CD4-positive, alpha-beta memory T cell (primary cell): ENCODE measurements around the gene CHST11. TPM values are rescaled to one million over a fixed set of nuclear protein-coding genes. Genes with fewer than 3 reads are reported as not detected.

Experiments used
- CTCF ChIA-PET: fragments of 350-600 bp; sonication (Branson Sonifier 250); formaldehyde crosslinking; loops from one replicate; lab custom pipeline; 2021; ENCODE audit warnings: inconsistent platforms; ENCODE audit not compliant: partially characterized antibody; lab: Charles Lee
- POLR2A ChIA-PET: fragments of 350-600 bp; sonication (Branson Sonifier 250); formaldehyde crosslinking; loops from one replicate; lab custom pipeline; 2021; ENCODE audit not compliant: partially characterized antibody; lab: Charles Lee
- DNase-seq, 5 donors: peaks; one replicate each; pipeline versions ENCODE4 v3.0.0 to v3.0.0-alpha.2; 2020 to 2022; ENCODE audit warnings: mixed read lengths in 1 of 5
- H3K27ac ChIP-seq: one replicate; pipeline ENCODE4 v1.7.0; 2013; ENCODE audit warnings: low read depth, low read length
- H3K27me3 ChIP-seq: 2 replicates; pipeline ENCODE4 v1.7.0; 2013; ENCODE audit warnings: mild to moderate bottlenecking, low read length, moderate library complexity; ENCODE audit not compliant: insufficient read depth
- H3K36me3 ChIP-seq: 2 replicates; pipeline ENCODE4 v1.7.0; 2013; ENCODE audit warnings: mild to moderate bottlenecking, low read length, moderate library complexity; ENCODE audit not compliant: insufficient read depth
- H3K4me1 ChIP-seq: 2 replicates; pipeline ENCODE4 v1.7.0; 2013; ENCODE audit warnings: mild to moderate bottlenecking, low read length, moderate library complexity; ENCODE audit not compliant: insufficient read depth
- H3K4me3 ChIP-seq, 2 donors: one replicate each; pipeline ENCODE4 v1.7.0; 2013; ENCODE audit warnings: low read length in 2 of 2, mild to moderate bottlenecking in 1 of 2
- H3K9me3 ChIP-seq, 2 donors: one replicate each; pipeline ENCODE4 v1.7.0; 2013; ENCODE audit warnings: low read length in 2 of 2, control low read depth in 1 of 2; ENCODE audit not compliant: control insufficient read depth in 1 of 2
- H3K27ac Mint-ChIP-seq, 7 donors: one replicate each; pipeline ENCODE4 v1.8.0; 2020 to 2021; ENCODE audit warnings: mixed read lengths in 7 of 7, mild to moderate bottlenecking in 6 of 7, inconsistent platforms in 3 of 7, moderate library complexity in 3 of 7
- H3K27me3 Mint-ChIP-seq, 2 donors: one replicate each; pipeline ENCODE4 v1.8.0; 2020 to 2021; ENCODE audit warnings: mixed read lengths in 2 of 2
- H3K36me3 Mint-ChIP-seq, 2 donors: one replicate each; pipeline ENCODE4 v1.8.0; 2020 to 2021; ENCODE audit warnings: mixed read lengths in 2 of 2, inconsistent platforms in 1 of 2, mild to moderate bottlenecking in 1 of 2
- H3K4me1 Mint-ChIP-seq, 4 donors: one replicate each; pipeline ENCODE4 v1.8.0; 2020 to 2021; ENCODE audit warnings: mixed read lengths in 4 of 4, mild to moderate bottlenecking in 1 of 4
- H3K4me3 Mint-ChIP-seq, 8 donors: one replicate each; pipeline ENCODE4 v1.8.0; 2020 to 2021; ENCODE audit warnings: mixed read lengths in 8 of 8, mild to moderate bottlenecking in 7 of 8, moderate library complexity in 6 of 8, inconsistent platforms in 3 of 8
- H3K9me3 Mint-ChIP-seq, 8 donors: one replicate each; pipeline ENCODE4 v1.8.0; 2020 to 2021; ENCODE audit warnings: mixed read lengths in 8 of 8, mild to moderate bottlenecking in 5 of 8, inconsistent platforms in 3 of 8, moderate library complexity in 1 of 8
- intact Hi-C: fragments of 100-400 bp; cut with micrococcal nuclease; formaldehyde crosslinking; loops from one replicate; pipeline ENCODE4 v1.15.1; 2023
- polyA plus RNA-seq, 2 donors: library from polyadenylated mRNA; unstranded; fragments of 300-500 nt; fragmentation: Illumina TruSeq; gene quantifications; one replicate each; pipeline ENCODE4 v1.2.3, GENCODE V29; 2021
- total RNA-seq, 2 experiments: library from RNA; stranded (reverse); gene quantifications; one replicate each; pipeline ENCODE4 v1.2.3, GENCODE V29; 2021

Gene CHST11
- total and polyA plus RNA-seq, 4 experiments from 2014 or later: 55.1 to 64.6 (median 59.8) TPM

DNA sequence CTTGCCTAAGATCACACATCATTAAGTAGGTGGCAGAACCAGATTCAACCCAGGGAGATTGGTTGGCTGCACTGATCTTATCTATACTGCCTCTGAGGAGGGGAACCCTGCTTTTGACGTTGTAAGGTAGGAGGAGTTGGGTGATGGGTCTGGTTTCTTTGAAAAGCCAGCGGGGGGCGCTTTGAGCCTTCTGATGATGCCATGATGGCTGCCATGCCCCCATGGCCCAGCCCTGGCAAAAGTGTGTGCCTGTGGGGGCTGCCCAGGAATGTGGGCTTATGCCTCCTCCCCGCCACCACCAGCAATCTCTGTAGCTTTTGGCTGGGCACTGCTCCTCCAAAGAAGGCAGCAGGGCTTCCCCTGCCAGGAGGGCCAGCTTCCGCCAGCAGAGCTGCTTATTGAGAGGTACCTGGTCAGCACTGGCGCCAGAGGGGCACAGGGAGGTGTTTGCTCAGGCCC is 277.0 kb downstream of the CHST11 start:
- H3K9me3 Mint-ChIP-seq: peaks cover 0 to 5% (median 0%) of the 10 kb centered on the region in 8 donors
- H3K4me3 Mint-ChIP-seq: peak overlapping the region in 1 of 8 donors; percentile 7
- peaks cover 60 to 93% (median 78%) of the 10 kb centered on the region in 4 donors for H3K4me1 Mint-ChIP-seq
- peak in 4 of 5 donors; percentile 29 to 57 (median 40) for DNase-seq
- peaks cover 0 to 7% of the 10 kb centered on the region in 2 donors for H3K36me3 Mint-ChIP-seq
- Histone ChIP-seq H3K36me3 (no peaks in the 10 kb centered on the region), H3K27me3 (no peaks in the 10 kb centered on the region), H3K4me1 (peaks cover 80% of the 10 kb centered on the region), H3K4me3 (no peak overlapping the region), H3K9me3 (no peaks in the 10 kb centered on the region), H3K27ac (no peak overlapping the region)
- POLR2A ChIA-PET: interaction anchor here (1.2 to 1.9 kb wide), 2 partner anchors 13 to 276 kb away, joined by 5 to 6 read pairs; no protein-coding TSS in a partner anchor
- CTCF ChIA-PET: interaction anchor here (1.9 kb wide), 1 partner anchor 352 kb away, joined by 7 read pairs; no protein-coding TSS in a partner anchor
- intact Hi-C loops: no loop called here
- H3K27me3 Mint-ChIP-seq: no peaks in the 10 kb centered on the region
- H3K27ac Mint-ChIP-seq: peak overlapping the region in 3 of 7 donors; percentile 48 to 70 (median 58)

- no peak overlapping the region for H3K27ac ChIP-seq
- peaks cover 60 to 93% (median 79%) of the 10 kb centered on the region in 4 donors for H3K4me1 Mint-ChIP-seq
- ChIA-PET CTCF (interaction anchor here (0.9 to 1.9 kb wide), 5 partner anchors 15 to 353 kb away, joined by 3 to 7 read pairs (median 4); no protein-coding TSS in a partner anchor), POLR2A (interaction anchor here (0.8 to 1.9 kb wide), 2 partner anchors 12 to 14 kb away, joined by 3 to 6 read pairs; no protein-coding TSS in a partner anchor)
- no peaks in the 10 kb centered on the region for H3K9me3 ChIP-seq
- H3K36me3 ChIP-seq: no peaks in the 10 kb centered on the region
- intact Hi-C loops: no loop called here
- H3K27me3 ChIP-seq: no peaks in the 10 kb centered on the region
- peak overlapping the region in 1 of 8 donors; percentile 12 for H3K4me3 Mint-ChIP-seq
- H3K36me3 Mint-ChIP-seq: peaks cover 0 to 2% of the 10 kb centered on the region in 2 donors
- H3K27me3 Mint-ChIP-seq: no peaks in the 10 kb centered on the region
- H3K27ac Mint-ChIP-seq: peak overlapping the region in 6 of 7 donors; percentile 57 to 89 (median 82)
- peaks cover 0 to 3% (median 0%) of the 10 kb centered on the region in 8 donors for H3K9me3 Mint-ChIP-seq
- H3K4me3 ChIP-seq: no peak overlapping the region
- peaks cover 89% of the 10 kb centered on the region for H3K4me1 ChIP-seq
- DNase-seq: no peak
Observed at GRCh38 chr12:104734541-104735095, 277.9 kb downstream of the CHST11 start.

DNA sequence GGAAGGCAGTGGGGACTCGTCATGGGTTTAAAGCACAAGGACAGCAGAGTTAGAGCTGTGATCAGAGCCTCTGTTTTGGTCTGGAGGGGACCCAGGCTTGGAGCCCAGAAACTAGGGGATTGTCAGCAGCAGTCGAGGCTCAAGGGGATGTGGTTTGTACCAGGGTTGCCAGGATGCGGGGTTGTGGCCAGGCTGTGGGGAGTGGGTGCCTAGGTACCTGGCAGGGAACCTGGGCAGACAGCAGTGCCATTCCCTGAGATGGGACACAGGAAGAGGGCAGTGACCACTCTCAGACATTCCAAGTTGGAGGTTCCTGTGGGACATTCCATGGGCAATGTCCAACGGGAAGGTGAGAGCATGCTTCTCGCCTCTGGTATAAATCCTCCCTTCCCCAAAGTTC is 279.1 kb downstream of the CHST11 start:
- Mint-ChIP-seq H3K27ac (peak overlapping the region; percentile 29 to 88 (median 79)), H3K9me3 (no peaks in the 10 kb centered on the region), H3K4me1 (peaks cover 67 to 95% (median 84%) of the 10 kb centered on the region in 4 donors), H3K4me3 (peak overlapping the region in 1 of 8 donors; percentile 61), H3K27me3 (no peaks in the 10 kb centered on the region), H3K36me3 (peaks cover 0 to under 1% of the 10 kb centered on the region in 2 donors)
- Histone ChIP-seq H3K4me1 (peaks cover 93% of the 10 kb centered on the region), H3K4me3 (no peak overlapping the region), H3K9me3 (no peaks in the 10 kb centered on the region), H3K27me3 (no peaks in the 10 kb centered on the region), H3K27ac (no peak overlapping the region), H3K36me3 (no peaks in the 10 kb centered on the region)
- intact Hi-C loops: no loop called here
- CTCF ChIA-PET: interaction anchor here (1.2 to 1.9 kb wide), 3 partner anchors 29 to 354 kb away, joined by 3 to 7 read pairs (median 7); no protein-coding TSS in a partner anchor
- POLR2A ChIA-PET: interaction anchor here (1.9 kb wide), 1 partner anchor 15 kb away, joined by 6 read pairs; no protein-coding TSS in a partner anchor
- no peak for DNase-seq

DNA sequence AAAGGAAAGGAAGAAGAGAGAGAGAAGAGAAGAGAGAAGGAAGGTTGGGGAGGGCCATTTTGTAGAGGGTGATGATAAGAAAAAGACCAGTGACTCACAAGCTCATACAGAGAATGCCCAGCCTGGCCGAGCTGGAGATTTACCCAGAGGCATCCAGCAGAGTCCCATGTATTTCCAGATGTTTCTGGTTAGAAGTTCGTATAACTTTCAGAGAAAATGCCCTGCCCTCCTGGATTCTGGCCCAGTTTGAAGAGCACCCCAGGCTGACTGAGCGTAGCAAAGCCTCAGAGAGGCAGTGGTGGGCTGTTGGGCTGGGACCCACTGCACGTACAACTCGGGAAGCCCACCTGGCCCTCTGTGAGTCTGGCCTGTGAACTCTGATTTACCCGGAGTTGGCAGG is 279.6 kb downstream of the CHST11 start:
- Histone ChIP-seq H3K4me1 (peaks cover 95% of the 10 kb centered on the region), H3K4me3 (no peak overlapping the region), H3K36me3 (no peaks in the 10 kb centered on the region), H3K9me3 (no peaks in the 10 kb centered on the region), H3K27me3 (no peaks in the 10 kb centered on the region), H3K27ac (no peak overlapping the region)
- Mint-ChIP-seq H3K4me3 (peak overlapping the region in 1 of 8 donors; percentile 23), H3K4me1 (peaks cover 73 to 95% (median 85%) of the 10 kb centered on the region in 4 donors), H3K9me3 (no peaks in the 10 kb centered on the region), H3K27ac (peak overlapping the region; percentile 62 to 88 (median 63)), H3K27me3 (no peaks in the 10 kb centered on the region), H3K36me3 (peaks cover 0 to 5% of the 10 kb centered on the region in 2 donors)
- POLR2A ChIA-PET: no interaction called here
- no peak for DNase-seq
- CTCF ChIA-PET: no interaction called here
- intact Hi-C loops: no loop called here

GRCh38 chr12:104737113-104737512 is 280.4 kb downstream of the CHST11 start:
- DNase-seq: no peak
- H3K4me3 Mint-ChIP-seq: peak overlapping the region in 1 of 8 donors; percentile 32
- peaks cover 76 to 97% (median 84%) of the 10 kb centered on the region in 4 donors for H3K4me1 Mint-ChIP-seq
- H3K27ac Mint-ChIP-seq: peak overlapping the region in 6 of 7 donors; percentile 47 to 84 (median 78)
- POLR2A ChIA-PET: no interaction called here
- intact Hi-C loops: no loop called here
- H3K27me3 Mint-ChIP-seq: no peaks in the 10 kb centered on the region
- H3K9me3 Mint-ChIP-seq: no peaks in the 10 kb centered on the region
- H3K4me3 ChIP-seq: no peak overlapping the region
- no peaks in the 10 kb centered on the region for H3K9me3 ChIP-seq
- H3K36me3 ChIP-seq: no peaks in the 10 kb centered on the region
- CTCF ChIA-PET: no interaction called here
- H3K27me3 ChIP-seq: no peaks in the 10 kb centered on the region
- peaks cover 0 to 5% of the 10 kb centered on the region in 2 donors for H3K36me3 Mint-ChIP-seq
- H3K27ac ChIP-seq: no peak overlapping the region
- H3K4me1 ChIP-seq: peaks cover 91% of the 10 kb centered on the region

- H3K9me3 Mint-ChIP-seq: no peaks in the 10 kb centered on the region
- CTCF ChIA-PET: interaction anchor here (1.0 to 1.4 kb wide), 3 partner anchors 12 to 356 kb away, joined by 3 to 5 read pairs (median 5); no protein-coding TSS in a partner anchor
- peaks cover 70 to 93% (median 79%) of the 10 kb centered on the region in 4 donors for H3K4me1 Mint-ChIP-seq
- Histone ChIP-seq H3K4me1 (peaks cover 84% of the 10 kb centered on the region), H3K9me3 (no peaks in the 10 kb centered on the region), H3K27me3 (no peaks in the 10 kb centered on the region), H3K27ac (no peak overlapping the region), H3K4me3 (no peak overlapping the region), H3K36me3 (no peaks in the 10 kb centered on the region)
- H3K27ac Mint-ChIP-seq: peak overlapping the region in 6 of 7 donors; percentile 79 to 92 (median 86)
- peak overlapping the region in 4 of 8 donors; percentile 13 to 80 (median 48) for H3K4me3 Mint-ChIP-seq
- H3K27me3 Mint-ChIP-seq: no peaks in the 10 kb centered on the region
- intact Hi-C loops: no loop called here
- peaks cover 0 to 5% of the 10 kb centered on the region in 2 donors for H3K36me3 Mint-ChIP-seq
- POLR2A ChIA-PET: no interaction called here
- DNase-seq: no peak
Observed at GRCh38 chr12:104737791-104738301, 281.1 kb downstream of the CHST11 start.

- Histone ChIP-seq H3K4me3 (no peak overlapping the region), H3K4me1 (peaks cover 79% of the 10 kb centered on the region), H3K27me3 (no peaks in the 10 kb centered on the region), H3K9me3 (no peaks in the 10 kb centered on the region), H3K27ac (no peak overlapping the region), H3K36me3 (no peaks in the 10 kb centered on the region)
- H3K9me3 Mint-ChIP-seq: peaks cover 0 to 2% (median 0%) of the 10 kb centered on the region in 8 donors
- peak overlapping the region; percentile 79 to 92 (median 87) for H3K27ac Mint-ChIP-seq
- DNase-seq: no peak
- peak overlapping the region in 5 of 8 donors; percentile 11 to 80 (median 63) for H3K4me3 Mint-ChIP-seq
- peaks cover 0 to 5% of the 10 kb centered on the region in 2 donors for H3K36me3 Mint-ChIP-seq
- intact Hi-C loops: no loop called here
- ChIA-PET POLR2A (interaction anchor here (1.3 kb wide), 1 partner anchor 9 kb away, joined by 3 read pairs; no protein-coding TSS in a partner anchor), CTCF (interaction anchor here (0.8 to 1.4 kb wide), 4 partner anchors 9 to 357 kb away, joined by 3 to 5 read pairs (median 4); no protein-coding TSS in a partner anchor)
- peaks cover 68 to 90% (median 75%) of the 10 kb centered on the region in 4 donors for H3K4me1 Mint-ChIP-seq
- no peaks in the 10 kb centered on the region for H3K27me3 Mint-ChIP-seq
Observed at GRCh38 chr12:104738331-104738730, 281.6 kb downstream of the CHST11 start.
